ENCODE measurements around the gene CREB5. TPM values are rescaled to one million over a fixed set of nuclear protein-coding genes. Genes with fewer than 3 reads are reported as not detected.
A peak's percentile ranks its signal among the peaks of the same experiment; 100 is the strongest.

The CREB5 gene
- total RNA-seq, 1 donor from 2014 or later, result 52.2 TPM

GRCh38 chr7:28854750-28855074 is 442.4 kb downstream of the CREB5 start:
- Histone ChIP-seq H3K4me1 (ENCODE audit: control insufficient read depth in 3 of 3, insufficient read depth in 3 of 3, low read length in 3 of 3) (peaks cover 3 to 8% (median 5%) of the 10 kb centered on the region in 3 donors), H3K27me3 (ENCODE audit: control insufficient read depth in 3 of 3, insufficient read depth in 3 of 3, low read length in 3 of 3) (peaks cover 0 to 3% (median 0%) of the 10 kb centered on the region in 3 donors), H3K36me3 (ENCODE audit: control insufficient read depth in 3 of 3, insufficient read depth in 3 of 3, low read length in 3 of 3) (no peaks in the 10 kb centered on the region), H3K9me3 (ENCODE audit: control insufficient read depth in 3 of 3, low read length in 3 of 3) (no peaks in the 10 kb centered on the region), H3K4me3 (ENCODE audit: low read length in 3 of 3) (peak overlapping the region in 1 of 3 donors; percentile 27), H3K9ac (ENCODE audit: low read depth in 1 of 3, low read length in 3 of 3) (no peak overlapping the region), H3K27ac (ENCODE audit: low read depth, low read length) (no peak overlapping the region)

GRCh38 chr7:28855538-28856217 is 443.4 kb downstream of the CREB5 start:
- Histone ChIP-seq H3K27ac (ENCODE audit: low read depth, low read length) (no peak overlapping the region), H3K4me1 (ENCODE audit: control insufficient read depth in 3 of 3, insufficient read depth in 3 of 3, low read length in 3 of 3) (peaks cover 3 to 8% (median 5%) of the 10 kb centered on the region in 3 donors), H3K27me3 (ENCODE audit: control insufficient read depth in 3 of 3, insufficient read depth in 3 of 3, low read length in 3 of 3) (peaks cover 0 to 3% (median 0%) of the 10 kb centered on the region in 3 donors), H3K9ac (ENCODE audit: low read depth in 1 of 3, low read length in 3 of 3) (no peak overlapping the region), H3K36me3 (ENCODE audit: control insufficient read depth in 3 of 3, insufficient read depth in 3 of 3, low read length in 3 of 3) (no peaks in the 10 kb centered on the region), H3K4me3 (ENCODE audit: low read length in 3 of 3) (no peak overlapping the region), H3K9me3 (ENCODE audit: control insufficient read depth in 3 of 3, low read length in 3 of 3) (no peaks in the 10 kb centered on the region)

- Histone ChIP-seq H3K27me3 (ENCODE audit: control insufficient read depth in 3 of 3, insufficient read depth in 3 of 3, low read length in 3 of 3) (peaks cover 0 to 3% (median 0%) of the 10 kb centered on the region in 3 donors), H3K4me3 (ENCODE audit: low read length in 3 of 3) (no peak overlapping the region), H3K9me3 (ENCODE audit: control insufficient read depth in 3 of 3, low read length in 3 of 3) (no peaks in the 10 kb centered on the region), H3K4me1 (ENCODE audit: control insufficient read depth in 3 of 3, insufficient read depth in 3 of 3, low read length in 3 of 3) (peaks cover 3 to 8% (median 5%) of the 10 kb centered on the region in 3 donors), H3K9ac (ENCODE audit: low read depth in 1 of 3, low read length in 3 of 3) (no peak overlapping the region), H3K27ac (ENCODE audit: low read depth, low read length) (no peak overlapping the region), H3K36me3 (ENCODE audit: control insufficient read depth in 3 of 3, insufficient read depth in 3 of 3, low read length in 3 of 3) (no peaks in the 10 kb centered on the region)
These were observed 444.3 kb downstream of the CREB5 start for GRCh38 chr7:28856656-28857055.

- Histone ChIP-seq H3K9me3 (ENCODE audit: control insufficient read depth in 3 of 3, low read length in 3 of 3) (no peaks in the 10 kb centered on the region), H3K4me1 (ENCODE audit: control insufficient read depth in 3 of 3, insufficient read depth in 3 of 3, low read length in 3 of 3) (peaks cover 3 to 8% (median 5%) of the 10 kb centered on the region in 3 donors), H3K9ac (ENCODE audit: low read depth in 1 of 3, low read length in 3 of 3) (no peak overlapping the region), H3K27ac (ENCODE audit: low read depth, low read length) (no peak overlapping the region), H3K36me3 (ENCODE audit: control insufficient read depth in 3 of 3, insufficient read depth in 3 of 3, low read length in 3 of 3) (no peaks in the 10 kb centered on the region), H3K4me3 (ENCODE audit: low read length in 3 of 3) (no peak overlapping the region), H3K27me3 (ENCODE audit: control insufficient read depth in 3 of 3, insufficient read depth in 3 of 3, low read length in 3 of 3) (peaks cover 0 to 3% (median 0%) of the 10 kb centered on the region in 3 donors)
These were observed 445.9 kb downstream of the CREB5 start for GRCh38 chr7:28858206-28858605.

- Histone ChIP-seq H3K9me3 (ENCODE audit: control insufficient read depth in 3 of 3, low read length in 3 of 3) (no peaks in the 10 kb centered on the region), H3K9ac (ENCODE audit: low read depth in 1 of 3, low read length in 3 of 3) (no peak overlapping the region), H3K4me3 (ENCODE audit: low read length in 3 of 3) (no peak overlapping the region), H3K36me3 (ENCODE audit: control insufficient read depth in 3 of 3, insufficient read depth in 3 of 3, low read length in 3 of 3) (no peaks in the 10 kb centered on the region), H3K27me3 (ENCODE audit: control insufficient read depth in 3 of 3, insufficient read depth in 3 of 3, low read length in 3 of 3) (peaks cover 0 to 3% (median 0%) of the 10 kb centered on the region in 3 donors), H3K27ac (ENCODE audit: low read depth, low read length) (no peak overlapping the region), H3K4me1 (ENCODE audit: control insufficient read depth in 3 of 3, insufficient read depth in 3 of 3, low read length in 3 of 3) (peaks cover 0 to 6% (median under 1%) of the 10 kb centered on the region in 3 donors)
These were observed 446.6 kb downstream of the CREB5 start for GRCh38 chr7:28858895-28859294.

GRCh38 chr7:28861825-28862224 is 449.5 kb downstream of the CREB5 start:
- Histone ChIP-seq H3K4me3 (ENCODE audit: low read length in 3 of 3) (no peak overlapping the region), H3K9ac (ENCODE audit: low read depth in 1 of 3, low read length in 3 of 3) (no peak overlapping the region), H3K9me3 (ENCODE audit: control insufficient read depth in 3 of 3, low read length in 3 of 3) (no peaks in the 10 kb centered on the region), H3K27me3 (ENCODE audit: control insufficient read depth in 3 of 3, insufficient read depth in 3 of 3, low read length in 3 of 3) (peaks cover 0 to 3% (median 0%) of the 10 kb centered on the region in 3 donors), H3K27ac (ENCODE audit: low read depth, low read length) (no peak overlapping the region), H3K36me3 (ENCODE audit: control insufficient read depth in 3 of 3, insufficient read depth in 3 of 3, low read length in 3 of 3) (no peaks in the 10 kb centered on the region), H3K4me1 (ENCODE audit: control insufficient read depth in 3 of 3, insufficient read depth in 3 of 3, low read length in 3 of 3) (no peaks in the 10 kb centered on the region)

GRCh38 chr7:28862595-28863272 is 450.4 kb downstream of the CREB5 start:
- Histone ChIP-seq H3K36me3 (ENCODE audit: control insufficient read depth in 3 of 3, insufficient read depth in 3 of 3, low read length in 3 of 3) (no peaks in the 10 kb centered on the region), H3K9me3 (ENCODE audit: control insufficient read depth in 3 of 3, low read length in 3 of 3) (no peaks in the 10 kb centered on the region), H3K27me3 (ENCODE audit: control insufficient read depth in 3 of 3, insufficient read depth in 3 of 3, low read length in 3 of 3) (peaks cover 0 to 3% (median 0%) of the 10 kb centered on the region in 3 donors), H3K9ac (ENCODE audit: low read depth in 1 of 3, low read length in 3 of 3) (no peak overlapping the region), H3K27ac (ENCODE audit: low read depth, low read length) (no peak overlapping the region), H3K4me1 (ENCODE audit: control insufficient read depth in 3 of 3, insufficient read depth in 3 of 3, low read length in 3 of 3) (no peaks in the 10 kb centered on the region), H3K4me3 (ENCODE audit: low read length in 3 of 3) (no peak overlapping the region)

- Histone ChIP-seq H3K9me3 (ENCODE audit: control insufficient read depth in 3 of 3, low read length in 3 of 3) (no peaks in the 10 kb centered on the region), H3K27ac (ENCODE audit: low read depth, low read length) (no peak overlapping the region)
These were observed 453.4 kb downstream of the CREB5 start for GRCh38 chr7:28865601-28866144.

GRCh38 chr7:28868712-28869111 is 456.4 kb downstream of the CREB5 start:
- Histone ChIP-seq H3K4me1 (ENCODE audit: control insufficient read depth in 3 of 3, insufficient read depth in 3 of 3, low read length in 3 of 3) (no peaks in the 10 kb centered on the region), H3K27ac (ENCODE audit: low read depth, low read length) (no peak overlapping the region), H3K4me3 (ENCODE audit: low read length in 3 of 3) (no peak overlapping the region), H3K27me3 (ENCODE audit: control insufficient read depth in 3 of 3, insufficient read depth in 3 of 3, low read length in 3 of 3) (no peaks in the 10 kb centered on the region), H3K9me3 (ENCODE audit: control insufficient read depth in 3 of 3, low read length in 3 of 3) (no peaks in the 10 kb centered on the region), H3K36me3 (ENCODE audit: control insufficient read depth in 3 of 3, insufficient read depth in 3 of 3, low read length in 3 of 3) (no peaks in the 10 kb centered on the region), H3K9ac (ENCODE audit: low read depth in 1 of 3, low read length in 3 of 3) (no peak overlapping the region)

More at GRCh38 chr7:28865601-28866144, 453.4 kb downstream of the CREB5 start:
- Histone ChIP-seq H3K27me3 (ENCODE audit: control insufficient read depth in 3 of 3, insufficient read depth in 3 of 3, low read length in 3 of 3) (no peaks in the 10 kb centered on the region), H3K36me3 (ENCODE audit: control insufficient read depth in 3 of 3, insufficient read depth in 3 of 3, low read length in 3 of 3) (no peaks in the 10 kb centered on the region), H3K4me3 (ENCODE audit: low read length in 3 of 3) (no peak overlapping the region), H3K4me1 (ENCODE audit: control insufficient read depth in 3 of 3, insufficient read depth in 3 of 3, low read length in 3 of 3) (no peaks in the 10 kb centered on the region), H3K9ac (ENCODE audit: low read depth in 1 of 3, low read length in 3 of 3) (no peak overlapping the region)

GRCh38 chr7:28871077-28871476 is 458.8 kb downstream of the CREB5 start:
- Histone ChIP-seq H3K36me3 (ENCODE audit: control insufficient read depth in 3 of 3, insufficient read depth in 3 of 3, low read length in 3 of 3) (no peaks in the 10 kb centered on the region), H3K27ac (ENCODE audit: low read depth, low read length) (no peak overlapping the region), H3K9ac (ENCODE audit: low read depth in 1 of 3, low read length in 3 of 3) (no peak overlapping the region), H3K27me3 (ENCODE audit: control insufficient read depth in 3 of 3, insufficient read depth in 3 of 3, low read length in 3 of 3) (no peaks in the 10 kb centered on the region), H3K4me1 (ENCODE audit: control insufficient read depth in 3 of 3, insufficient read depth in 3 of 3, low read length in 3 of 3) (no peaks in the 10 kb centered on the region), H3K9me3 (ENCODE audit: control insufficient read depth in 3 of 3, low read length in 3 of 3) (no peaks in the 10 kb centered on the region), H3K4me3 (ENCODE audit: low read length in 3 of 3) (no peak overlapping the region)
